HG03066 (cell line): ENCODE measurements around the gene HSPA12B.

Experiments used
- ATAC-seq: cut with Tn5 transposase; IDR thresholded peaks from one replicate; pipeline ENCODE4 v1.9.1; 2021; ENCODE audit warnings: low read depth; ENCODE audit not compliant: unreplicated experiment

The HSPA12B gene

GRCh38 chr20:3728876-3729275 is 3.6 kb upstream of the HSPA12B start:
- no peak for ATAC-seq

DNA sequence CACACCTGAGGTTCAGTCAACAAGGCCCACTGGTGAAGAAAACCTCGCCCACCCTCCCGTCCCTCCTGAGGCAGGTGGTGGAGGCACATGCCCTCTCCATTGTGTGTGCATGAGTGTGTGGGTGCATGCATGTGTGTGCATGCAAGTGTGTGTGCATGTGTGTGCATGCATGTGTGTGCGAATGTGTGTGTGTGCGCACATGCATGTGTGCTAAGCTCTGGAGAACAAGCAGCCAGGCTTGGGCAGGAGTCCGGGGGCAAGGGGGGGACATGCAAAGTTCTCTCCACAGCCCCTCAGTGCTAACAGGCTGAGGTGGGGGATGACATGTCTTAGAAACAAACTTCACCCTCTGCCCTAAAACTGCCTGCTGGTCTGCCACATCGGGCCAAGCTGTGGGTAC is 3.1 kb upstream of the HSPA12B start:
- no peak for ATAC-seq

DNA sequence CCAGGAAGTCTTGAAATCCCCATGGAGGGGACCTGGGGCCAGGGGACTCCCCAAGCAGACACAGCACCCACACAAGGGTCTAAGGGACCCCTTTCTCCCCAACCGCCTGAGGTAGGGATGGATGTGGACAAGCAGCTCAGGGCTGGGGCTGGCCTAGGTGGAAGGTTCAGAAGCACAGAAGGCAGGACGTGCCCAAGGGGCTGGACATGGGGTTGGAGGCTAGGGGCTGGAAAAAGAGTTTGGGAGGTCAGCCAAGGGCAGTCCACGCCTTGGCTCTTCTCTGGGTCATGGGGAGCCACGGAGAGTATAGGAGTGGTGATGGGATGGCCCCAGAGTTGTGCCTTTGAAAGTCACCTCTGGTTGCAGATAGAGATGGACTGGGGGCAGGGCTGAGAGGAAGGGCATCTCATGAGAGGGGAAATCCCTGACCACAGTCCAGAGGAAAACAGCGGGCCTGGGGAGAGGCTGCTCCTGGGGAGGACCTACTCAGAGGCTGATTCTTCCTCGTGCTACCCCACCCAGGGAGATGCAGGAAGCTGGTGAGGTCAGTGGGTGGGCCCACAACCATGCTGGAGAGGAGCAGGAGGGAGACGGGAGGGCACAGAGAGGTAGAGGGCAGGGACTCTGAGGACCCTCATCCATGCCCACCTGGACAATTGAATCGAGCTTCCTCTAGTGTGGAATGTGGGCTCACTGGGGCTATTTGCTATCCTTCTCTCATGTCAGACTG is 2.5 kb upstream of the HSPA12B start:
- no peak for ATAC-seq

DNA sequence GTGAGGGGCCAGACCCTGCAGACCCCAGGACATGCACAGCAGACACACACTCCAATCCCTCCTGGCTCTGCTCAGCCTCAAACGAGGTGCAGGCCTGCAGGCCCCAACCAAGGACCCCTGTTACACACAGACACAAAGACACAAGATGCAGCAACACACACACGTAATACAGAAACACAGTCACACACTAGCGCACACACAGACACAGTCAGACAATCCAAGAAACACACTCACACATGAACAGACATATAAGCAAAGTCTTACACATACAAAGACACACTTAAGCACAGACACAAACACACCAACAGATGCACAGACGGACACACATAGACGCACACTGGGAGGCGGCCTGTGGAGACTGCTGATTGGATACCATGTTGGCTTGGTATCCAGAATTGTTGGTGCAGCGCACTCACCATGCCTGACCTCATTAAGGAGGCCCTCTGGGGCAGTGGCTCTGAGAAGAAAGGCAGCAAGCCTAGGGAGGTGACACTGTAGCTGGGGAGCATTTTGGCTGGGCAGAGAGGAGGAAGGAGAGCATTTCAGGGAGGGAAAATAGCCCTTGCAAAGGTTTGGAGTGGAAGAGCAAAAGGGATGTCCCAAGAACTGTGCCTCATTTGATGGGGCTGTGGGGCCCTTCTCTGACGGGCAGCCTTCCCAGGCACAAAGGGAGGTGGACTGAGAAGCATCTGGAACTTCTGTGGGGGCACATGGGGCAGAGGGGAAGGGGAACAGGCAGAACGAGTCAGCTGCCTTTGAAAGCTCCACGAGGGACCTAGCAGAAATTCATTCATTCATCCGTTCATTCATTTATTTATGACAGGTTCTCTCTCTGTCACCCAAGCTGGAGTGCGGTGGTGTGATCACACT is 1.4 kb upstream of the HSPA12B start:
- ATAC-seq: no peak

GRCh38 chr20:3731944-3732326 is 550 bp upstream of the HSPA12B start:
- no peak for ATAC-seq

DNA sequence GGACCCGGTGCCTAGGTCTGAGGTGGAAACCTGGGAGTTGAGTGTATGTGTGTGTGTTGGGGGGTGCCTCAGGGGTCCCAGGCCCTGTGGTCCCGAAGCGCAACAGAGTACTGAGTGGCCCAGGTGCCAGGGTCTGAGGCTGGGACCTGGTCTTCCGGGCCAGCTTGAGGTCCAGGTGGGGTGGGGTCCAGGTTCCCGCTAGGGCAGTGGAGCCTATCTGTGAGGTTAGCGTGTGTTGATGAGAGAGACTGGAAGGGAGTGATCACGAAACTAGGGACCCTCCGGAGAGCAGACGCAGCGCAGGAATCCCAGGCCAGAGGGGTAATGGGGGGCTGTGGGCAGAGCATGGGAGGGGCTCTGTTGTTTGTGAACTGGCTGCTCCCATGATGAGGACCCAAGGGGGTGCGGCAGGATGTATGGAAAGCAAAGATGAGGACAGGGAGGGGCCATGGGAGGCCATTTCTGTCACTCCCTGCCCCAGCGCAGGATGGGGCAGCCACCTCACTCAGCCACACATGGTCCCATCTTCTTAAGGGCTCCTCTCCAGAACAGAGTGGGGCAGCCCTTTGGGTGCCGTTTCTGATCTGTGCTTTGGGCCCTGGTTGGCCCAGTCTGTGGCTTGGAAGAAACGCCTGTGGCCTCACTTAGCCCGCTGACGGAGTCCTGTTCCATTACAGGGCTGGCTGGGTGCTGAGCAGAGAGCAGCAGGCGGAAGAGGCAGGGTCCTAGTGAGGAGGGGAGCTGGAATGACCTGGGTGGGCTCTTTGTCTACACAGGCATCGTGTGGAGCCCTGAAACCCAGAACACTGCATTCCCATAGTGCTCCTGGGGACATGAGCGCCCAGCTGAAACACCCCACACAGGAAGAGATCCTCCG is 872 bp downstream of the HSPA12B start:
- no peak for ATAC-seq

DNA sequence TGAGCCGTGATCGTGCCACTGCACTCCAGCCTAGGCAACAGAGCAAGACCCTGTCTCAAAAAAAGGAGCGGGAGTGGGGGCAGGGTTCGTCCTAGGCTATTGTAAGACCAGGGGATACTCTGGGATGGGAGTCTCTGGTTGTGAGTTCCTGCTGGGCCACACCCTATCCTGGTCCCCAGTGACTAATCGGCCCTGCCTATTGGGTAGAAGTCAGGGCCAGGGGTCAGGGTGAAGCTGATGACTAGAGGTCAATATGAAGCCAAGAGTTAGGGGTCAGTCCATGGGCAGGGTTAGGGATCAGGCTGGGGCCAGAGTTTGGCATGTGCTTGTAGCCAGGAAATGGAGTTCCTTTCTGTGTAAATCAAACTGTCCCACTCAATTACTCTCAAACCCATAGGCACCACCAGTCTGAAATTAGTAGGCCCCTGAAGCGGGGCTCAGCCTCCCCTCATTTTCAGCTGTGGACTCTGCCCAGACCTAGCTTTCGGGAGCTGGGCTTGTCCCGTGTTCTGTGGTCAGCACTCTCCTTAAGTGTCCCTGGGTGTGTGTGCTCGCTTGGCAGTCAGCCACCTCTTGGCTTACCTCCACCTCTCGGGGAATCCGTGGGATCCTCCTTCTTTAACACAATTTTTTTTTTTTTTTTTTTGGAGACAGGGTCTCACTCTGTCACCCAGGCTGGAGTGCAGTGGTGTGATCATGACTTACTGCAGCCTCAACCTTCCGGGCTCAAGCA is 1.8 kb downstream of the HSPA12B start:
- no peak for ATAC-seq

- ATAC-seq: no peak
Measured at GRCh38 chr20:3735768-3736167, 3.3 kb downstream of the HSPA12B start.

GRCh38 chr20:3738111-3739053 is 5.9 kb downstream of the HSPA12B start:
- ATAC-seq: no peak

DNA sequence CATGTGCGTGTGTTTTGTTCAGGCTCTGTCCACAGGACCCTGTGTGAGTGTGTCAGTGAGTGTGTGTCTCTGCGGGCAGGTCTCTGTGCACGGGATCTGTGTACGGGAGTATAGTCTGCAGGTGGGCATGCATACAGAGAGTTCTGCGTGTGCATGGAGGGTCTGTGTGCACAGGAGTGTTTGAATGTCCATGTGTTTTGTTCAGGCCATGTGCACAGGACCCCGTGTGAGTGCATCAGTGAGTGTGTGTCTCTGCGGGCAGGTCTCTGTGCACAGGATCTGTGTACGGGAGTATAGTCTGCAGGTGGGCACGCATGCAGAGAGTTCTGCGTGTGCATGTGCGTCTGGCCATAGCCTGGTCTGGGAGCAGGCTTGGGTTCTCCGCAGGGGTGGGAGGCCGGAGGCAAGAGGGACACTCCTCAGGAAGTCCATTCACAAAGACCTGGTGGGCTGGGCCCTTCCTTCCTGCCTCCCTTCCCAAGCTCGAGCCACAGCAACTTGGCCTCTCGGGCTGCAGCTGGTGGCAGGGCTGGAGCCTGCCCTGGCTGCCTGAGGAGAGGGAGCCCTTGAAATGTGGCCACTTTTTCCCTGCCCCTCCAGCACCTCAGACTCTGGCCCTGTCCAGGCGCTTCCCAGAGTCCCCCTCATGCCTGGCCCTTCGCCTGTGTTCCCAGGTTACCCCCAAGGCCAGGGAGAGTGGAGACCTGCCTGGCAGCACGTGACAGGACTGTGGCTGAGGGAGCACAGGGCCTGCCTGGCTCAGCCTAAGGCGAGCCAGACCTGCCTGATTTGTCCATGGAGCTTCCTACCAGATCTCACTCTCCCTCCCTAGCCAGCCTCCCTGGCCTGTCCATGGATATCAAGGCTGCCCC is 6.8 kb downstream of the HSPA12B start:
- ATAC-seq: no peak

GRCh38 chr20:3739926-3740451 is 7.5 kb downstream of the HSPA12B start:
- no peak for ATAC-seq

DNA sequence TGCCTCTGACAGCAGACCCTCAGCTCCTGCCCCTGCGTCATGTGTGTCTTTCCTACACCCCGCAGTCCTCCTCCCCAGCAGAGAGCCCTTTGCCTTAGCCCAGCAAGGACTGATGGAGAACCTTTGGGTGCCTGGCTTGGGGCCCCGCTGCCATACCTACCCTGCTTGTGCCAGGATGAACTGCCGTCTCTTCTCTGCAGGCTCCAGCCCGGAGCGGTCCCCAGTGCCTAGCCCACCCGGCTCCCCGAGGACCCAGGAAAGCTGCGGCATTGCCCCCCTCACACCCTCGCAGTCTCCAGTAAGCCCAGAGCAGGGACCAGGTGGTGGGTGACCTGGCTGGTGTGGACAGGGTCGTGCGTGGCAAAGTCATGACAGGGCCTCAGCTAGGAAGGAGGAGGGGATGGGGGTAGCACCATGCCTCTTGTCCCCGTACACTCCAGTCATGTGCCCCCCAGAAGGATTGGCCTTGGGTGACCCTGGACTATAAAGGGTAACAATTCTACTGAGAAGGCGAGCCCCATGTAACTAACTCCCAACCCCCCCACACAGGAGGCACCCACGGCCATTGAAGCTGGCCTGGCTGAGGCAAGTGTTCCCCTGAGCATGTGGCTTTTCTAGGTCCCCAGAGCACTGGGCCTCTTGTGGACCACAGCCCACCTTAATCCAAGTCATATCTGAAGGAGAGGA is 8.3 kb downstream of the HSPA12B start:
- ATAC-seq: no peak

DNA sequence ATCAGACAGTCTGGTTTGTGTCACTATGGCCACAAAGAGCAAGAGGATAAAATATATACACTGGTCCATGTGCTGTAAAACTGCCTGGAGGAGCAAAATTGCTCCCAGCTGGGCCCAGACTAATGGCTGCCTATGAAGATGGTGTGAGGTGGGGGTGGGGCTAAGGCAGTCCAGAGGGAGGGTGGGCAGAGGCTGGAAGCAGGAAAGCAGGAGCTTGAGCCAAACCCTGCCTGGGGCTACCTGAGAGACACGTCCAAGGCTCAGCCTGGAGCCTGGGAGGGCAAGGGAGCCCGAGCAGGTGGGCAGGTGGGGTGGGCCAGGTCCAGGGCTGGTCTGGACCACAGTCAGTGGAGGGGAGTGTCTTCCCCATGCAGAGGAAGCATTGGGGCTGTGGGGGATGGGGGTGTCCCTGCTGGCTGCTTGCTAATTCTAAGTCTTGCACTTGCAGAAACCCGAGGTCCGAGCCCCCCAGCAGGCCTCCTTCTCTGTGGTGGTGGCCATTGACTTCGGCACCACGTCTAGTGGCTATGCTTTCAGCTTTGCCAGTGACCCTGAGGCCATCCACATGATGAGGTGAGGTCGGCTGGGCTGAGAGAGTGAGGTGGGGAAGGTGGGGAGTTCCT is 9.5 kb downstream of the HSPA12B start:
- no peak for ATAC-seq

DNA sequence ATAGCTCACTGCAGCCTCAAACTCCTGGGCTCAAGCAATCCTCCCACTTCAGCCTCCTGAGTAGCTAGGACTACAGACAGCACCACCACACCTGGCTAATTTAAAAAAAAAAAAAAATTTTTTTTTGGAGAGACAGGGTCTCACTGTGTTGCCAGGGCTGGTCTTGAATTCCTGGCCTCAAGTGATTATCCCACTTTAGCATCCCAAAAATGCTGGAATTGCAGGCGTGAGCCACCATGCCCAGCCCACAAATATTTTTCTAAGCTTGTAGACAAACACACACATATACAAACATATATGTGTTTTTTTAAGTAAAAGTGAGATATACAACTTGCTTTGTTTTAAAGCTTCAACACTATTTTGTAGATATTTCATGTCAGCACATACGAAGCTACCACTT is 10.8 kb downstream of the HSPA12B start:
- no peak for ATAC-seq

GRCh38 chr20:3744037-3744436 is 11.6 kb downstream of the HSPA12B start:
- no peak for ATAC-seq

DNA sequence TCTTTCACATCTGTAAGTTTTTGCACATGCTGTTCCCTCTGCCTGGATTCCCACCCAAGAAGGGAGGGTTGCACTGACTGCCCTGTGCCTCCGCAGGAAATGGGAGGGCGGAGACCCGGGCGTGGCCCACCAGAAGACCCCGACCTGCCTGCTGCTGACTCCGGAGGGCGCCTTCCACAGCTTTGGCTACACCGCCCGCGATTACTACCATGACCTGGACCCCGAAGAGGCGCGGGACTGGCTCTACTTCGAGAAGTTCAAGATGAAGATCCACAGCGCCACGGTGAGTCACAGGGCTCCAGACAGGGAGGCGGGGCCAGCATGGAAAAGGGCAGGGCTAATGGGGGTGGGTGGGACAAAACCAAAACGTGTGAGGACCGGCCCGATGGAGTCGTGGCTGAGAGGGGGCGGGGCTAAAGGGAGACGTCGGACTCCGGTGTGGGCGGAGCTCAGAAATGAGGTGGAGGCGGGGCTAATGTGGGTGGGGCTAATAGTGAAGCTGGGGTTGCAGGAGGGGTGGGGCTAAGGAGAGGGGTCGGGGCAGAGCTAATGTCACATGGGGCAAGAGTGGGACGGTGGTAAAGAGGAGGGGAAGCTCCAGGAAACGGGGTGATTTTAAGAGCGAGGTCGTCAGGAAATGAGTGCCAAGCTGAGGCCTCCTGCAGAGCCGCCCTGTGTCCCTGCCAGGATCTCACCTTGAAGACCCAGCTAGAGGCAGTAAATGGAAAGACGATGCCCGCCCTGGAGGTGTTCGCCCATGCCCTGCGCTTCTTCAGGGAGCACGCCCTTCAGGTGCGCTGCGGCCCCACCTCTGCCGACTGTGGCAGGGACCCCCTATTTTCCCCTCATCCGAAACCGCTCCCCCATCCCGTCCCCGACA is 12.6 kb downstream of the HSPA12B start:
- no peak for ATAC-seq
